Esophagus muscularis mucosa (tissue), 4 donors: ENCODE data around the gene LPAR3. TPM values are rescaled to one million over a fixed set of nuclear protein-coding genes. Genes with fewer than 3 reads are reported as not detected.

ENCODE experiments used
- DNase-seq: peaks from one replicate; pipeline ENCODE4 v3.0.0-alpha.2; 2017; ENCODE audit errors: extremely low spot score
- H3K27ac ChIP-seq, 4 donors: fragments of 200-600 bp; sonication (generic); replicated peaks in 1 of 4; 1 replicate in 3 of 4; 2 replicates in 1 of 4; pipeline ENCODE4 v1.5.1; 2016 to 2019; ENCODE audit warnings: mild to moderate bottlenecking in 1 of 4
- H3K27me3 ChIP-seq, 4 donors: fragments of 200-600 bp; sonication (generic); one replicate each; pipeline versions ENCODE4 v1.5.1 to v1.6.0; 2016 to 2019
- H3K36me3 ChIP-seq, 4 donors: fragments of 200-600 bp; sonication (generic); one replicate each; pipeline ENCODE4 v1.5.1; 2016 to 2019
- H3K4me1 ChIP-seq, 4 donors: fragments of 200-600 bp; sonication (generic); one replicate each; pipeline ENCODE4 v1.5.1; 2016 to 2019
- H3K4me3 ChIP-seq, 4 donors: fragments of 200-600 bp; sonication (generic); 1 replicate in 2 of 4; 2 replicates in 2 of 4; pipeline ENCODE4 v1.5.1; 2016 to 2019; ENCODE audit warnings: mild to moderate bottlenecking in 4 of 4, moderate library complexity in 1 of 4
- H3K9me3 ChIP-seq, 4 donors: fragments of 200-600 bp; sonication (generic); 1 replicate in 3 of 4; 2 replicates in 1 of 4; pipeline ENCODE4 v1.5.1; 2016 to 2019
- CTCF ChIP-seq, 3 experiments: fragments of 200-600 bp in 2 of 3; fragments of 450-650 bp in 1 of 3; sonication (generic) in 2 of 3; IDR thresholded peaks; one replicate each; pipeline ENCODE4 v1.5.1; 2017 to 2019; ENCODE audit warnings: antibody characterized with exemption in 3 of 3, mild to moderate bottlenecking in 2 of 3, moderate library complexity in 1 of 3
- EP300 ChIP-seq: sonication (generic); formaldehyde crosslinking; IDR thresholded peaks from one replicate; pipeline ENCODE4 v1.6.1; 2017; ENCODE audit warnings: antibody characterized with exemption
- POLR2A ChIP-seq: fragments of 450-650 bp; IDR thresholded peaks from one replicate; pipeline ENCODE4 v1.6.1; 2017; ENCODE audit warnings: antibody characterized with exemption, moderate library complexity, mild to moderate bottlenecking, low read depth
- POLR2AphosphoS5 ChIP-seq, 2 donors: sonication (generic); formaldehyde crosslinking; IDR thresholded peaks; one replicate each; pipeline ENCODE4 v1.6.1; 2017; ENCODE audit warnings: antibody characterized with exemption in 2 of 2
- WGBS: methylation state at CpG from one replicate; pipeline ENCODE4 v1.1.5; 2018; 5-methylcytosine and 5-hydroxymethylcytosine counted together
- intact Hi-C: fragments of 100-400 bp; cut with DNase I; formaldehyde crosslinking; loops from one replicate; pipeline ENCODE4 v1.15.1; 2023
- total RNA-seq, 4 donors: library from RNA; depleted of rRNA; stranded (reverse); fragments of >200 nt; gene quantifications; one replicate each; pipeline versions ENCODE4 v1.1.0 to v1.2.1, GENCODE V29; 2016

Gene LPAR3
- total RNA-seq, 4 donors from 2014 or later: 0.19 to 0.33 TPM; not detected in 2

- Histone ChIP-seq H3K9me3 (no peaks in the 10 kb centered on the region), H3K36me3 (no peaks in the 10 kb centered on the region), H3K4me3 (no peak overlapping the region), H3K27ac (no peak overlapping the region), H3K4me1 (no peaks in the 10 kb centered on the region), H3K27me3 (no peaks in the 10 kb centered on the region)
- 87% methylated on average over 2 of the region's 2 CpGs for WGBS
- intact Hi-C loops: no loop called here
- no peak for TF ChIP-seq EP300
- no peak for TF ChIP-seq CTCF (IDR thresholded peaks at IDR 0.05)
- peak; percentile 64 for DNase-seq
These were observed 36.2 kb downstream of the LPAR3 start for GRCh38 chr1:84856726-84857270.

DNA sequence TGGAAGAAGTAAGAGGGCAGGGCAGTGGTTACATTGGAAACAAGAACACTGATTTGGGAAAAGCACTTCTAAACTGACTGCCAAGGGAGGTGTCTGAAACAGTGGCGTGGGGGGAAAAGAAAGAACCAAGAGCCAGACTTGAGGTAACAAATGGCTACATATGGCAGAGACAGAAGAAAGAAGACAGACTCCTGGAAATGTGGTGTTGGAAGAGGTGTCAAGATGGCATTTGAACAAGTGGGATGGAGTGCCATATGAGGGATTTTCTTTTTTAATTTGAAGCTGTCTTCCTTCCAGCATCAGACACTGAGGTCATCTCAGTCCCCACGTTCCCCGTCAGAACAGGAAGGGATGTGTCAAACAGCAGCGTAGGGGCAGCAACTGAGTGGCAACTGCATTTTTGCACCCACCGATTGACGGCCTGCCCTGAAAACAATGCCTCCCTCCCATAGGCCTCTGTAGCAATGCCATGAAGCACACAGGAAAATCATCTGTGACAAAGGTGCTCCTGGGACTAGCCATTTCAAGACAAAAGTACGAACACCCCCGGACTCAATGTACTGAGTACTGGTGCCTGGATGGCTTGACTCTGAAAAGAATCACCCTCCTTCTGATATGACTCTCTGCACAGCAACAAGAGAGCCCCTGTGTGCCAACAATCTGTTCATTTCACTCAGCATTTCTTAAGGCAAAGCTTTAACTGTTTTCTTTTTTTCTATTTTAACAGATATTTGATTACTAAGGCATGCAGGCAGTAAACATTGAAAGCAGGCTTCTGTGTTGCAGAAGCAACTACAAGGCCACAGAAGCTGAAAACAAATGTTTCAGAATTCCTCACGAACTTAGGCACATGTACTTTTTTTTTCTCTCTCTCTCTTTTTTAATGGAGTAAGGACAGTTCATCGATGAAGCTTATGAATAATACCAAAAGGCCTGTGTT lies 37.0 kb downstream of the LPAR3 start:
- no peaks in the 10 kb centered on the region for H3K27me3 ChIP-seq
- H3K4me1 ChIP-seq: no peaks in the 10 kb centered on the region
- H3K27ac ChIP-seq: no peak overlapping the region
- peak; percentile 77 for DNase-seq
- WGBS: 77% methylated on average over 8 of the region's 10 CpGs
- no peaks in the 10 kb centered on the region for H3K36me3 ChIP-seq
- no peak overlapping the region for H3K4me3 ChIP-seq
- TF ChIP-seq POLR2A (no peak), EP300 (no peak), CTCF (IDR thresholded peaks at IDR 0.05) (no peak), POLR2AphosphoS5 (IDR thresholded peaks at IDR 0.05) (no peak)
- H3K9me3 ChIP-seq: no peaks in the 10 kb centered on the region
- intact Hi-C loops: no loop called here

DNA sequence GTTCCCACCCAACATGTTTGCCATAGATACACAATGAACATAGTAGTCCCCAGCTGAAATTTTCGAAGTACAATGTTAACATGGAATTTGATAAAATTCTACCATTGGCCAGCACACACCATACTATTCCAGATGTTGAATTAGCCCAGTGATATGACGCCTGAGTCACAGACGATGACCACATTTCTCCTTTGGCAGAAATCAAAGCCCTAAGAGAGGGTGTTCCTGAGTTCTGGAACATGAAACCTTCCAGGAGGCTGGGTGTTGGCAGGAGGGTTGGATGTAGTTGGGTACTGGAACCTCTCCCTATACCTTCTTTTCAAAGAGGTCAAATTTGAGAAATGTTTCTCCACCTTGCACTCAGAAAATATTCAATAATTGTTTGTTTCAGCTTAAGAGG lies 37.8 kb downstream of the LPAR3 start:
- Histone ChIP-seq H3K4me1 (no peaks in the 10 kb centered on the region), H3K27me3 (no peaks in the 10 kb centered on the region), H3K36me3 (no peaks in the 10 kb centered on the region), H3K9me3 (no peaks in the 10 kb centered on the region), H3K4me3 (no peak overlapping the region), H3K27ac (no peak overlapping the region)
- WGBS: 95% methylated on average over 3 of the region's 3 CpGs
- DNase-seq: peak; percentile 2
- no peak for TF ChIP-seq EP300
- intact Hi-C loops: no loop called here

DNA sequence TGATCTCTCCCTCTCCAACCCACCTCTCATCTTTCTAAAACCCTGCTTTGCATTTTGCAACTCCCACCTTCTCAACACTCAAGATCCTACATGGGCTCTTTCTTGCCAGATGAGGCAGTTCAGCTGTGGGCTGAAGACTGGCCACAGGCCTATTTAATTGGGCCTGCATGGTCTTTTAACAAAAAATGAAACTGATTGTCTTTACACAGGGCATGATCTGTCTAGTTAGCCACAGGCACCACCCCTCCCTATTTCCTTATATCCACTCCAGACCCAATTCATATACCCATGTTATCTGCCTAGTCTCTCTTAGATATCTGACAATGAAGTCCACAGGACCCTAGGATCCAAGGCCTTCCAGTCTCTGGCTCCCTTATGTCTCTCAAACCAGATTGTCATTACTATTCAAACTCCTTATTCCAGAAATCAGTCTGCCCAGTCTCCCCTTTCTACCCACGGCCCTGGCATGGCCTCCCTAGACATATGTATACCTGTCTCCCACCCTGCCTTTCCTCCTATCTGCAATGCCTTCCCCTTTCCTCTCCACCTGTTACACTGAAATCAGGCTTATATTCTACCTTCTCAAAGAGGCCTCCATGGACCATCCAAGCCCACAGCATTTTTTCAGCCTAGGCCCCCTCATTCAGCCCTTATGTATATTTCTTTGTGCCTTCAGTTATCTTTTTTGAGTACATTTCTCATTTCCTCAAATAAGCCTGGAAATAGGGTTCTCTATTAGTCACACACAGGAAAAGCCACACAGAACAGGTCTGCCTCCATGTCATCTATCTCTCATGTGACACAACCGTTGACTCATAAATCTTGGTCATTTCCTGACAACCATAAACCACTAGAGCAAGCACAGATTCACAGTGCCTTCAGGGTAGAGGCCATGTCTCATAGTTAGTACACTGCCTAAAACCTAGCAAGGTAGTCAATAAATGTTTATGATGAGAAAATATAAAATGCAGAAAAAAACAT lies 39.0 kb downstream of the LPAR3 start:
- TF ChIP-seq POLR2AphosphoS5 (IDR thresholded peaks at IDR 0.05): no peak
- no peak for TF ChIP-seq CTCF (IDR thresholded peaks at IDR 0.05)
- no peak for TF ChIP-seq POLR2A
- TF ChIP-seq EP300: no peak
- intact Hi-C loops: no loop called here
- WGBS: 69% methylated on average over 2 of the region's 2 CpGs
- Histone ChIP-seq H3K4me3 (no peak overlapping the region), H3K9me3 (no peaks in the 10 kb centered on the region), H3K27me3 (no peaks in the 10 kb centered on the region), H3K36me3 (no peaks in the 10 kb centered on the region), H3K4me1 (no peaks in the 10 kb centered on the region), H3K27ac (no peak overlapping the region)
- DNase-seq: peak; percentile 87

DNA sequence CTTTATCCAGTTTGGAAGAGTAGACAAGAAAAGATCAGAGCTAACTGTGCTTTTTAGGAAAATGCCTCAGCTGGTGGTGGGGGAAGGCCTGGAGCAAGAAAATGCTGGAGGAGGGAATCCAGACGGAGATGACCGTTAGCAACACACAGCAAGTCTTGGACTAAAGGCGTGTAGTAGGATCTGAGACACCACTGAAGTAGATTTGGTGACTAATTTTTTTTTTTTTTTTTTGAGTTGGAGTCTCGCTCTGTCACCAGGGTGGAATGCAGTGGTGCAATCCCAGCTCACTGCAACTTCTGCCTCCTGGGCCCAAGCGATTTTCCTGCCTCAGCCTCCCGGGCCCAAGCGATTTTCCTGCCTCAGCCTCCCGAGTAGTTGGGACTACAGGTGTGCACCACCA lies 41.2 kb downstream of the LPAR3 start:
- Histone ChIP-seq H3K27me3 (no peaks in the 10 kb centered on the region), H3K9me3 (no peaks in the 10 kb centered on the region), H3K4me1 (peaks cover 0 to 10% (median 6%) of the 10 kb centered on the region in 4 donors), H3K36me3 (no peaks in the 10 kb centered on the region), H3K4me3 (no peak overlapping the region), H3K27ac (no peak overlapping the region)
- peak; percentile 39 for DNase-seq
- intact Hi-C loops: no loop called here
- WGBS: 88% methylated on average over 8 of the region's 8 CpGs
- TF ChIP-seq CTCF (IDR thresholded peaks at IDR 0.05) (no peak), POLR2A (no peak), POLR2AphosphoS5 (IDR thresholded peaks at IDR 0.05) (no peak), EP300 (no peak)
